HCT116 (cell line): Measurements from ENCODE around the gene NUTM2E.
"Not testable (repeated sequence)": the region's sequence is repeated elsewhere in the genome, so short reads cannot be mapped to it uniquely, and the experiment has no call there.

Experiments
- CTCF ChIP-seq, 3 experiments: fragments of 200-600 bp in 1 of 3; sonication (generic) in 1 of 3; IDR thresholded peaks in 2 of 3; conservative IDR thresholded peaks in 1 of 3; 2 replicates each; pipeline ENCODE4 v1.5.1; 2012 to 2017; ENCODE audit warnings: low read depth in 2 of 3, low read length in 2 of 3, antibody characterized with exemption in 1 of 3, borderline replicate concordance in 1 of 3, control low read depth in 1 of 3, mild to moderate bottlenecking in 1 of 3, mixed read lengths in 1 of 3, mixed run types in 1 of 3, moderate library complexity in 1 of 3; ENCODE audit not compliant: insufficient read depth in 1 of 3
- EZH2 ChIP-seq: fragments of 200-600 bp; sonication (generic); IDR thresholded peaks from 2 replicates; pipeline ENCODE4 v1.6.1; 2017; ENCODE audit warnings: antibody characterized with exemption, mixed run types
- EZH2phosphoT487 ChIP-seq: fragments of 200-600 bp; IDR thresholded peaks from 2 replicates; pipeline ENCODE4 v1.6.1; 2018; ENCODE audit warnings: antibody characterized with exemption, borderline replicate concordance
- JUND ChIP-seq: IDR thresholded peaks from 2 replicates; pipeline ENCODE4 v1.6.1; 2012
- REST ChIP-seq: IDR thresholded peaks from 2 replicates; pipeline ENCODE4 v1.6.1; 2012; ENCODE audit warnings: low read depth

- TF ChIP-seq JUND; CTCF (IDR thresholded peaks at IDR 0.05 in 2 of 3, conservative IDR thresholded peaks at IDR 0.05 in 1 of 3; ENCODE audit: borderline replicate concordance in 1 of 3, insufficient read depth in 1 of 3, low read depth in 2 of 3, low read length in 2 of 3); EZH2; EZH2phosphoT487; REST: not testable (repeated sequence)
Measured at GRCh38 chr10:79836891-79837290, 10.4 kb downstream of the NUTM2E start.
